GM19099 (cell line): ENCODE measurements around the gene FHOD1.

Source experiments
- POLR2A ChIP-seq: IDR thresholded peaks from 3 replicates; pipeline ENCODE4 v1.6.1; 2011; ENCODE audit warnings: low read depth; ENCODE audit not compliant: insufficient read length; ENCODE audit errors: extremely low read depth

The FHOD1 gene

GRCh38 chr16:67179421-67180080 lies 67.7 kb downstream of the FHOD1 start:
- TF ChIP-seq POLR2A = no peak
